Measurements from ENCODE around the gene NHERF2. TPM values are rescaled to one million over a fixed set of nuclear protein-coding genes. Genes with fewer than 3 reads are reported as not detected.

NHERF2 gene
- total and polyA plus RNA-seq, 3 donors from 2014 or later = 50.6 to 59.9 (median 54.1) TPM

DNA sequence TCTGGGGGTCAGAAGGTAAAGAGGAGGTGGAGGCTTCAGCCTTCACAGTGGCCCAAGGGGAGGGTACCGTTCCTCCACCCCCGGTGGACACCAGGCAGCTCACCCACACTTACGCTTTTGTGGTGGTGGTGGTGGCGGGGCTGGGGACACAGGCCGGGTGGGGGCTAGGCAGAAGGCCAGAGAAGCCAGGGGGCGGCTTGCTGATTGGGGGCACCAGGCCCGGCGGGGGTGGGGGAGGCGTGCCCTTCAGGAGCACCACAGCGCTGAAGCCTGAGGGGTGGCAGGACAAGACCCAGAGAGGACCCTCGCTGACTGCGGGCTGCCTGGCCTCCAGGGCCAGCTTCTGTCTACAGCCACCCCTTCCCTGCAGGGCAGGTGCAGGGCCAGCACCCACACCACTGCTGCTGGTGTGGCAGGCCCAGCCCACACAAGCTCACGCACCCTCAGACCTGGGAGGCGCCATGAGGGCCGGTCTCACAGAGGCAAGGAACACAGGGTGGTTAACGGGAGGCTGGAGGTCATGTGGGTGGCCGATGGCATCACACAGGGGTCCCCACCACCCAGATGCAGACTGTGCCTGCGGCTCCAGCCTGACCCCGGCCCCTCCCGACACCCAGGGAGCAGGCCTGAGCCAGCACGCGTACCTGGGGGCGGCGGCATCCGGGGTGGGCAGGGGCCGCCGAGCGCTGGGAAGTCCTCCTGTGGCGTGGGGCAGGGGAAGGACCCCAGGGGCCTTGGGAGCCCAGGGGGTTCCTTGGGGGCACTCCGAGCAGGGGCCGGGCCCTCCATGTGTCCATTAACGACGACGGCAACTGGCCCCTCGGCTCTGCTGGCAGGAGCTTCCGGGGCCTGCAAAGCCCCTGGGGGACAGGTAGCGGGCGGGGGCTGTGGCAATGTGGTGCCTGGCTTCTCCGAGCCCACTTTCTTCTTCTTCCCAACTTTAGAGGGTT is 27.6 kb upstream of the NHERF2 start:
- H3K4me1 ChIP-seq = peaks cover 7% of the 10 kb centered on the region
- no peaks in the 10 kb centered on the region for H3K36me3 ChIP-seq (ENCODE audit: low read depth, missing control alignments)
- TF ChIP-seq POLR2A (IDR thresholded peaks at IDR 0.05) = no peak
- TF ChIP-seq, protein P1, sequence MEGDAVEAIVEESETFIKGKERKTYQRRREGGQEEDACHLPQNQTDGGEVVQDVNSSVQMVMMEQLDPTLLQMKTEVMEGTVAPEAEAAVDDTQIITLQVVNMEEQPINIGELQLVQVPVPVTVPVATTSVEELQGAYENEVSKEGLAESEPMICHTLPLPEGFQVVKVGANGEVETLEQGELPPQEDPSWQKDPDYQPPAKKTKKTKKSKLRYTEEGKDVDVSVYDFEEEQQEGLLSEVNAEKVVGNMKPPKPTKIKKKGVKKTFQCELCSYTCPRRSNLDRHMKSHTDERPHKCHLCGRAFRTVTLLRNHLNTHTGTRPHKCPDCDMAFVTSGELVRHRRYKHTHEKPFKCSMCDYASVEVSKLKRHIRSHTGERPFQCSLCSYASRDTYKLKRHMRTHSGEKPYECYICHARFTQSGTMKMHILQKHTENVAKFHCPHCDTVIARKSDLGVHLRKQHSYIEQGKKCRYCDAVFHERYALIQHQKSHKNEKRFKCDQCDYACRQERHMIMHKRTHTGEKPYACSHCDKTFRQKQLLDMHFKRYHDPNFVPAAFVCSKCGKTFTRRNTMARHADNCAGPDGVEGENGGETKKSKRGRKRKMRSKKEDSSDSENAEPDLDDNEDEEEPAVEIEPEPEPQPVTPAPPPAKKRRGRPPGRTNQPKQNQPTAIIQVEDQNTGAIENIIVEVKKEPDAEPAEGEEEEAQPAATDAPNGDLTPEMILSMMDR (IDR thresholded peaks at IDR 0.05) = no peak
- intact Hi-C loops (cut with DNase I; ENCODE audit: low total_unique reads) = no loop called here
- H3K4me3 ChIP-seq = no peak overlapping the region
- DNase-seq = no peak
- 89% methylated on average over 4 to 36 of the region's 39 CpGs for WGBS, 2 donors
- no peaks in the 10 kb centered on the region for H3K27me3 ChIP-seq
- H3K9me3 ChIP-seq = no peaks in the 10 kb centered on the region
- H3K27ac ChIP-seq = no peak overlapping the region

DNA sequence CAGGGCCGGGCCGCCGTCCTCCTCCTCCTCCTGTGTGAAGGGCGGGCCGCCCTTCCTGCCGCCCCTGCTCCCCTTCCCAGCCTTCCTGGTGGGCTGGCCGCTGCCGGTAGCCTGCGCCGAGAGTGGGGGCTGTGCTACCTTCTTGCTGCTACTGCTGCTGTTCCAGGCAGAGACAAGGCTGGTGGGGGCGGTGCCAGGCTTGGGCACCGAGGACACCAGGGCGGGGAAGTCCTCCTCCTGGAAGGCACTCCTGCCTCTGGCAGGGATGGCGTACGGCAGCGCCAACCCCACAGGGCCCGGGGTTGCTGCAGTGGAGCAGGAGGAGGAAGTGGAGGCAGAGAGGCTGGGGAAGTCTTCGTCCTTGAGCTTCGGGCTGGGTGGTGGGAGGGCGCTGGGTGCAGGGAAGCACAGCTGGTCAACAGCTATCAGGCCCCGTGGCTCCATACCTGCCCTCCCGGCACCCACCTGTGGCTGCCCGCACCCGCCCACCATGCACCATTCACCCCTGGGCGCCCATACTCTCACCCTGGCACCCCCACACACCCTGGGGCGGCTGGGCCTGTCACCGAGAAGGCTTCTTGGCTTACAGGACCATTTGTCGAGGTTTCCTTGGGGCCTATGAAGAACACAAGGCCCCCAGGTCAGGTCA is 26.7 kb upstream of the NHERF2 start:
- Histone ChIP-seq H3K4me3 (no peak overlapping the region), H3K36me3 (ENCODE audit: low read depth, missing control alignments) (no peaks in the 10 kb centered on the region), H3K27me3 (no peaks in the 10 kb centered on the region), H3K4me1 (peaks cover 16% of the 10 kb centered on the region), H3K27ac (no peak overlapping the region), H3K9me3 (no peaks in the 10 kb centered on the region)
- no peak for DNase-seq
- 84 to 93% methylated on average over 3 to 28 of the region's 28 CpGs for WGBS, 2 donors
- intact Hi-C loops (cut with DNase I; ENCODE audit: low total_unique reads) = no loop called here
- TF ChIP-seq POLR2A (IDR thresholded peaks at IDR 0.05) = no peak
- TF ChIP-seq, protein P1 (IDR thresholded peaks at IDR 0.05) = no peak

DNA sequence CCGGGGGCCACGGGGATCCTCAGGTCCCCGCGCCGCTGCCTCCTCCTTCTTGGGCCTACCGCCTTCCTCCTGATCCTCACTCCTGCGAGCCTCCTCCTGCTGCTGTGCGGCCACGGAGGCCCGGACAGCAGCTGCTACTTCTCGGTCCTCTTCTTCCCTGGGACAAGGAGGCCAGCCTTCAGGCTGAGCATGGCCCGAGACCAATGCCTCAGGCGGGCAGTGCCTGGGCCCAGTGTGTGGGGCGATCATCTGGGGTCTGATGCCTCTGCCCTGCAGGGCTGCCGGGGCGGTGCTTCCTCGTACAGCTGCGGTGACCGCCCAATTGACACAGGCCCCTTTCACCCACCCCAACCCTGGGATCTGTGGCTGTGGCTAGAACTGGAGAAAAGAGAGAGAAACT is 25.7 kb upstream of the NHERF2 start:
- DNase-seq = no peak
- no peaks in the 10 kb centered on the region for H3K27me3 ChIP-seq
- TF ChIP-seq, protein P1 (IDR thresholded peaks at IDR 0.05) = no peak
- TF ChIP-seq POLR2A (IDR thresholded peaks at IDR 0.05) = no peak
- no peak overlapping the region for H3K4me3 ChIP-seq
- no peaks in the 10 kb centered on the region for H3K36me3 ChIP-seq (ENCODE audit: low read depth, missing control alignments)
- peaks cover 20% of the 10 kb centered on the region for H3K4me1 ChIP-seq
- intact Hi-C loops (cut with DNase I; ENCODE audit: low total_unique reads) = no loop called here
- 91 to 94% methylated on average over 13 to 19 of the region's 19 CpGs for WGBS, 2 donors
- no peak overlapping the region for H3K27ac ChIP-seq
- H3K9me3 ChIP-seq = no peaks in the 10 kb centered on the region

DNA sequence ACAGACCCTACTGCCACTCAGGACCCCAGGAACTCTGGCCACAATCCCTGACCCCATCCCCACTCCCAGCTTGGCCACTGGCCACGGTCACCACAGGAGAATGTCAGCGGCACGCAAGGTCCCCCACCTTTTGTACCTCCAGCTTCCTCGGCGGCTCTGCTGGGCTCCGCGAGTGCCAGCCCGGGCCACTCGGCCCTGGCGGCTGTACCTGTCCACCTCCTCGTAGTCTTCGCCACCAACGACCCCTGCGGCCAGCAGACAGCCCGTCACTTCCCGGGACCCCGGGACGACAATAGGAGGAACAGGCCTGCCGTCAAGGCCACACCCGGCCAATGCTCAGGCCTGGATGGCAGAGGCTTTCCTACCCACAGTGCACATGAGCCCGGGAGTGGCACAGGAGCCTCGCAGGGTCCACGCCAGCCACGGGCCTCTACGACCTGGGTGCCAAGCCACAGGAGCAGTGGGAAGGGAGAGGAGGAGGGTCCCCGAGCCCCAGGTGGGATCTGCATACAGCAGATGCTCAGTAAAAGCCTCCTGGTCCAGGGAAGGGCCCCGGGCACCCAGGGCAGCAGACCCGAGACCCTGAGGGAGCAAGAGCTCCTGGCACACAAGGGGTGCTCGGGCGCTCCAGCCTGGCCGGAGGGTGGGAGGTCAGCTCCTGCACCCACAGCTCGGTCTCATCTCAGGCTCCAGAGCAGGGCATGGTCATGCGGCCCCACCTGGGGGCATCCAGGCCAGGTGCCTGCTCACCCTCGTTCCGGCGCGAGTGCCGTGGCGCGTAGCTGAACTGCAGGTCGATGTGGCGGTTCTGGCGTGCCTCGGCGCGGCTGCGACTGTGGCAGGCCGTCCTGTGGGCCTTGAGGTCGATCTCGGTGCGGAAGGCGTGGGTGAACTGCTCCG is 25.0 kb upstream of the NHERF2 start:
- Histone ChIP-seq H3K9me3 (no peaks in the 10 kb centered on the region), H3K27ac (no peak overlapping the region), H3K4me3 (no peak overlapping the region), H3K36me3 (ENCODE audit: low read depth, missing control alignments) (no peaks in the 10 kb centered on the region), H3K27me3 (no peaks in the 10 kb centered on the region), H3K4me1 (peaks cover 20% of the 10 kb centered on the region)
- TF ChIP-seq, protein P1 (IDR thresholded peaks at IDR 0.05) = no peak
- TF ChIP-seq POLR2A (IDR thresholded peaks at IDR 0.05) = no peak
- WGBS, 2 donors = 93 to 95% methylated on average over 19 to 53 of the region's 53 CpGs
- DNase-seq = no peak
- intact Hi-C loops (cut with DNase I; ENCODE audit: low total_unique reads) = no loop called here
